Endodermal cell (in vitro differentiated cells): ENCODE data around the gene SOX6. TPM values are rescaled to one million over a fixed set of nuclear protein-coding genes. Genes with fewer than 3 reads are reported as not detected.
A peak's percentile ranks its signal among the peaks of the same experiment; 100 is the strongest.

ENCODE experiments used
- DNase-seq: peaks from one replicate; pipeline ENCODE4 v3.0.0-alpha.2; 2017
- H3K27ac ChIP-seq: 2 replicates; pipeline ENCODE4 v1.5.1; 2013; ENCODE audit warnings: mild to moderate bottlenecking, low read depth, low read length, moderate library complexity
- H3K27me3 ChIP-seq: 2 replicates; pipeline ENCODE4 v1.6.1; 2013; ENCODE audit warnings: mild to moderate bottlenecking, low read length, moderate library complexity; ENCODE audit not compliant: insufficient read depth, control insufficient read depth, poor library complexity, severe bottlenecking
- H3K36me3 ChIP-seq: 2 replicates; pipeline ENCODE4 v1.7.0; 2013; ENCODE audit warnings: mild to moderate bottlenecking, low read length, moderate library complexity; ENCODE audit not compliant: control insufficient read depth, insufficient read depth
- H3K4me1 ChIP-seq: one replicate; pipeline ENCODE4 v1.7.0; 2013; ENCODE audit warnings: low read length; ENCODE audit not compliant: control insufficient read depth, insufficient read depth
- H3K4me3 ChIP-seq: 2 replicates; pipeline ENCODE4 v1.5.1; 2013; ENCODE audit warnings: mild to moderate bottlenecking, low read length, moderate library complexity
- H3K9ac ChIP-seq: 2 replicates; pipeline ENCODE4 v1.6.1; 2013; ENCODE audit warnings: mild to moderate bottlenecking, low read length, moderate library complexity; ENCODE audit not compliant: poor library complexity, severe bottlenecking; ENCODE audit errors: extremely low read depth
- H3K9me3 ChIP-seq: 2 replicates; pipeline ENCODE4 v1.6.1; 2013; ENCODE audit warnings: mild to moderate bottlenecking, low read length, moderate library complexity; ENCODE audit not compliant: control insufficient read depth
- H3K27ac Mint-ChIP-seq: 2 replicates; pipeline ENCODE4 v1.8.0; 2020; ENCODE audit warnings: mixed read lengths
- H3K27me3 Mint-ChIP-seq: 2 replicates; pipeline ENCODE4 v1.8.0; 2021; ENCODE audit warnings: mild to moderate bottlenecking, mixed read lengths; ENCODE audit not compliant: insufficient read depth
- H3K36me3 Mint-ChIP-seq: 2 replicates; pipeline ENCODE4 v1.8.0; 2020; ENCODE audit warnings: low read depth, mixed read lengths
- H3K4me1 Mint-ChIP-seq: 2 replicates; pipeline ENCODE4 v1.8.0; 2020; ENCODE audit warnings: mixed read lengths
- H3K4me3 Mint-ChIP-seq: 2 replicates; pipeline ENCODE4 v1.8.0; 2020; ENCODE audit warnings: mild to moderate bottlenecking, moderate library complexity, mixed read lengths
- H3K9me3 Mint-ChIP-seq: 2 replicates; pipeline ENCODE4 v1.8.0; 2020; ENCODE audit warnings: mild to moderate bottlenecking, mixed read lengths
- CTCF ChIP-seq: fragments of 200-600 bp; sonication (generic); conservative IDR thresholded peaks from 2 replicates; pipeline ENCODE4 v1.5.0; 2021; ENCODE audit warnings: antibody characterized with exemption, mild to moderate bottlenecking
- WGBS, 2 experiments: methylation state at CpG; one replicate each; pipeline versions ENCODE4 v1.1.5 to v1.1.7; 2013; ENCODE audit warnings: missing lambda C conversion rate in 2 of 2, mixed read lengths in 1 of 2; ENCODE audit not compliant: insufficient coverage in 1 of 2, insufficient read length in 1 of 2; 5-methylcytosine and 5-hydroxymethylcytosine counted together
- total RNA-seq, 2 donors: library from RNA; stranded (reverse); fragmentation: NEBNext Ultra II Directional in 1 of 2; extraction: Animal tissue kit (Norgen Biotek cat#: 25700) in 1 of 2; gene quantifications; 2 replicates in 1 of 2; 3 replicates in 1 of 2; pipeline ENCODE4 v1.2.1, GENCODE V29; 2021

Gene SOX6
- total RNA-seq, 2 donors from 2014 or later: 0.13 to 0.20 TPM

- Histone ChIP-seq H3K4me3 (no peak overlapping the region), H3K9me3 (no peaks in the 10 kb centered on the region), H3K36me3 (no peaks in the 10 kb centered on the region), H3K27ac (no peak overlapping the region), H3K27me3 (no peaks in the 10 kb centered on the region), H3K4me1 (no peaks in the 10 kb centered on the region), H3K9ac (no peak overlapping the region)
- 90 to 100% methylated on average over 1 to 2 of the region's 2 CpGs for WGBS, 2 experiments
- H3K9me3 Mint-ChIP-seq: no peaks in the 10 kb centered on the region
- peaks cover 10% of the 10 kb centered on the region for H3K27me3 Mint-ChIP-seq
- H3K27ac Mint-ChIP-seq: no peak overlapping the region
- no peak for TF ChIP-seq CTCF
- no peaks in the 10 kb centered on the region for H3K4me1 Mint-ChIP-seq
- no peak overlapping the region for H3K4me3 Mint-ChIP-seq
- DNase-seq: no peak
- H3K36me3 Mint-ChIP-seq: no peaks in the 10 kb centered on the region
Measured at GRCh38 chr11:16367252-16367651, 10.9 kb upstream of the SOX6 start.

DNA sequence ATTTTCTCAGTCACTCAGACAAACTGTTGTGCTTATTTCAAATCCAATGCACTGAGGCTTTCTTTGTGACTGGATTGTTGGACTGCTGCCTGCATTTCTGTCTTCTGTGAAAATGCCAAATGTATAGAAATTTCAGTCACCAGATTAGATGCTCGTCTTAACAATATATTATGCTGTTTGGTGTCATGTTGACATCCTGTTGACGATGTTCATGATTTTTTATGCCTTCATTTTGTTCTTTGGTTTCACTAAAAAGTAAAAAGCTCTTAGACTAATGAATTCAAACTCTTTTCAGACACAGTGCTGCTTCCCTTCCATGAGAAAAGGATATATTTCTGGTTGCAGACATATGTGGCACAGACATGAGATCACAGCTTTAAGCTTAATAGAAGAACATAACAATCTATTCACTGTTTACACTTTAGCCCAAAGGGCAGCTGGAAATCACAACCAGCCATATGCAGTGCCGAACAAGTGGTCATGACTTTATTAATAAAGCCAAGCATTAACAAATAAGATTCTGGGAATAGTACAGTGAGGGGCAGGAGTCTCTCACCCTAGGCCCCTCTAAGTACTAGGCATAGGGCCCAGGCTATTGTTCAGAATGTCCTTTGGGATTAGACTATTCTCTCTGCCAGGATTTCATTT, 9.4 kb upstream of the SOX6 start:
- Histone ChIP-seq H3K9ac (no peak overlapping the region), H3K27me3 (no peaks in the 10 kb centered on the region), H3K9me3 (no peaks in the 10 kb centered on the region), H3K27ac (peak overlapping the region; percentile 21), H3K4me3 (no peak overlapping the region), H3K36me3 (no peaks in the 10 kb centered on the region), H3K4me1 (no peaks in the 10 kb centered on the region)
- no peaks in the 10 kb centered on the region for H3K36me3 Mint-ChIP-seq
- no peak for DNase-seq
- H3K9me3 Mint-ChIP-seq: no peaks in the 10 kb centered on the region
- 84 to 100% methylated on average over 2 to 3 of the region's 3 CpGs for WGBS, 2 experiments
- H3K4me3 Mint-ChIP-seq: no peak overlapping the region
- TF ChIP-seq CTCF: no peak
- no peak overlapping the region for H3K27ac Mint-ChIP-seq
- H3K27me3 Mint-ChIP-seq: peaks cover 10% of the 10 kb centered on the region
- no peaks in the 10 kb centered on the region for H3K4me1 Mint-ChIP-seq

DNA sequence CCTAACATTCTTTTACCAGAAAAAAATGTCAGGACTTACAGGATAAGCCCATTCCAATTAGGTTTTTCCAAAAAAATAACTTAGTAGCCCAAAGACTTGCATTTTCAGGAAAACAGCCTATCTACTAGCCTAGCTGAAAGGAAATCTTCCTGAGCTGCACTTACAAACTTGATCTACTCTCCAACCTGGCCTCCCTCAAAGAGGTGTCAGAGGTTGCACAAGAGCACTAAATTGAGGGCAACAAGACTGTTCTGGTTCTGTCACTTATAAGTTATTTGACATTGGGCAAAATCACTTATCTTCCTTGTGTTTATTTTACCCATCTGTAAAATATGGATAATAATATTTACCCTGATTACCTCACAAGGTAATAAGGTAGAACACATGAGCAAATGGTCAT, 7.9 kb upstream of the SOX6 start:
- Mint-ChIP-seq H3K9me3 (no peaks in the 10 kb centered on the region), H3K27me3 (peaks cover 5% of the 10 kb centered on the region), H3K36me3 (no peaks in the 10 kb centered on the region), H3K27ac (no peak overlapping the region), H3K4me3 (no peak overlapping the region), H3K4me1 (no peaks in the 10 kb centered on the region)
- no peak overlapping the region for H3K27ac ChIP-seq
- H3K4me1 ChIP-seq: no peaks in the 10 kb centered on the region
- H3K36me3 ChIP-seq: no peaks in the 10 kb centered on the region
- TF ChIP-seq CTCF: no peak
- no peaks in the 10 kb centered on the region for H3K27me3 ChIP-seq
- H3K9ac ChIP-seq: no peak overlapping the region
- DNase-seq: no peak
- no peak overlapping the region for H3K4me3 ChIP-seq
- H3K9me3 ChIP-seq: no peaks in the 10 kb centered on the region
